Calu3 (cell line): ENCODE measurements around the gene GNLY. TPM values are rescaled to one million over a fixed set of nuclear protein-coding genes. Genes with fewer than 3 reads are reported as not detected.
A peak's percentile ranks its signal among the peaks of the same experiment; 100 is the strongest.

ENCODE experiments used
- BruUV-seq: library from RNA; stranded (reverse); fragments of 400-500 nt; replicated peaks from 2 replicates; lab custom pipeline; 2021; lab: Mats Ljungman, UMichigan
- CTCF ChIA-PET: fragments of 300-600 bp; sonication (Branson Sonifier 250); formaldehyde crosslinking; loops from one replicate; lab custom pipeline; 2022; ENCODE audit warnings: antibody characterized with exemption; lab: Charles Lee
- DNase-seq: peaks from one replicate; pipeline ENCODE4 v3.0.0; 2022
- H3K27ac Mint-ChIP-seq: one replicate; pipeline ENCODE4 v1.8.0; 2022; ENCODE audit warnings: mixed read lengths; ENCODE audit not compliant: unreplicated experiment
- H3K27me3 Mint-ChIP-seq: one replicate; pipeline ENCODE4 v1.8.0; 2022; ENCODE audit warnings: mixed read lengths; ENCODE audit not compliant: unreplicated experiment
- H3K36me3 Mint-ChIP-seq: one replicate; pipeline ENCODE4 v1.8.0; 2022; ENCODE audit warnings: mild to moderate bottlenecking, moderate library complexity, mixed read lengths; ENCODE audit not compliant: insufficient read depth, unreplicated experiment
- H3K4me1 Mint-ChIP-seq: one replicate; pipeline ENCODE4 v1.8.0; 2022; ENCODE audit warnings: mild to moderate bottlenecking, low read depth, mixed read lengths; ENCODE audit not compliant: unreplicated experiment
- H3K4me3 Mint-ChIP-seq: one replicate; pipeline ENCODE4 v1.8.0; 2022; ENCODE audit warnings: mild to moderate bottlenecking, low read depth, moderate library complexity, mixed read lengths; ENCODE audit not compliant: unreplicated experiment
- H3K9me3 Mint-ChIP-seq: one replicate; pipeline ENCODE4 v1.8.0; 2022; ENCODE audit warnings: low read depth, mixed read lengths; ENCODE audit not compliant: unreplicated experiment
- intact Hi-C: fragments of 100-400 bp; cut with micrococcal nuclease; formaldehyde crosslinking; loops from one replicate; pipeline ENCODE4 v1.10.0; 2022; ENCODE audit not compliant: unreplicated experiment
- total RNA-seq: library from RNA; stranded (reverse); gene quantifications from 2 replicates; pipeline ENCODE4 v1.2.3, GENCODE V29; 2022
- TF ChIP-seq, protein P1 (sequence below): fragments of 200-600 bp; IDR thresholded peaks from one replicate; pipeline ENCODE4 v1.8.0; 2022; ENCODE audit warnings: antibody characterized with exemption; ENCODE audit not compliant: unreplicated experiment

The GNLY gene
- total RNA-seq, 1 experiment from 2014 or later = not detected

DNA sequence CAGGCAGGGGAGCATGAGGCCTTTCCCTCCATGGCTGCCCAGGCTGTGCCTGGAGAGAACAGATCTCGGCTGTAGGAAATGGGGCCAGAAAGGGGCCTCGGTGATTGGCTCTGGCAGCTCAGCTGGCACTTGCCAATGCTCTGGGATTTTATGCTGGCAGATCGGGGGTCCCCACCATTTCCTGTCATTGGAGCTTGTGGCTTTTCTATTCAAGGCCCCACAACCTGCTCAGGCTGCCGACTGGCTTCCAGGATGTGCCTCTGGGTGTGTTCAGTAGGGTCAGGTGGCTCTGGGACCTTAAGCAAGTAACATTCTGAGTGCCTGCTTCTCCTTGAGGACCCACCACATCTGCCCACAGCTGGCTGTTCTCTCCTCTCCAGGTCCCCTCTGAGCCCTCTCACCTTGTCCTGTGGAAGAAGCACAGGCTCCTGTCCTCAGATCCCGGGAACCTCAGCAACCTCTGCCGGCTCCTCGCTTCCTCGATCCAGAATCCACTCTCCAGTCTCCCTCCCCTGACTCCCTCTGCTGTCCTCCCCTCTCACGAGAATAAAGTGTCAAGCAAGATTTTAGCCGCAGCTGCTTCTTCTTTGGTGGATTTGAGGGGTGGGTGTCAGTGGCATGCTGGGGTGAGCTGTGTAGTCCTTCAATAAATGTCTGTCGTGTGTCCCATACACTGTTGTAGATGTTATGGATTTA lies 4.2 kb downstream of the GNLY start:
- Mint-ChIP-seq H3K27ac (no peak overlapping the region), H3K27me3 (peaks cover 10% of the 10 kb centered on the region), H3K4me3 (no peak overlapping the region), H3K36me3 (peaks cover 13% of the 10 kb centered on the region), H3K9me3 (no peaks in the 10 kb centered on the region), H3K4me1 (peaks cover 21% of the 10 kb centered on the region)
- intact Hi-C loops = no loop called here
- BruUV-seq = no TSS peak
- CTCF ChIA-PET = interaction anchor here (1.1 kb wide), 1 partner anchor 61 kb away, joined by 3 read pairs; no protein-coding TSS in a partner anchor
- no peak for DNase-seq
- TF ChIP-seq, protein P1, sequence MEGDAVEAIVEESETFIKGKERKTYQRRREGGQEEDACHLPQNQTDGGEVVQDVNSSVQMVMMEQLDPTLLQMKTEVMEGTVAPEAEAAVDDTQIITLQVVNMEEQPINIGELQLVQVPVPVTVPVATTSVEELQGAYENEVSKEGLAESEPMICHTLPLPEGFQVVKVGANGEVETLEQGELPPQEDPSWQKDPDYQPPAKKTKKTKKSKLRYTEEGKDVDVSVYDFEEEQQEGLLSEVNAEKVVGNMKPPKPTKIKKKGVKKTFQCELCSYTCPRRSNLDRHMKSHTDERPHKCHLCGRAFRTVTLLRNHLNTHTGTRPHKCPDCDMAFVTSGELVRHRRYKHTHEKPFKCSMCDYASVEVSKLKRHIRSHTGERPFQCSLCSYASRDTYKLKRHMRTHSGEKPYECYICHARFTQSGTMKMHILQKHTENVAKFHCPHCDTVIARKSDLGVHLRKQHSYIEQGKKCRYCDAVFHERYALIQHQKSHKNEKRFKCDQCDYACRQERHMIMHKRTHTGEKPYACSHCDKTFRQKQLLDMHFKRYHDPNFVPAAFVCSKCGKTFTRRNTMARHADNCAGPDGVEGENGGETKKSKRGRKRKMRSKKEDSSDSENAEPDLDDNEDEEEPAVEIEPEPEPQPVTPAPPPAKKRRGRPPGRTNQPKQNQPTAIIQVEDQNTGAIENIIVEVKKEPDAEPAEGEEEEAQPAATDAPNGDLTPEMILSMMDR = no peak

DNA sequence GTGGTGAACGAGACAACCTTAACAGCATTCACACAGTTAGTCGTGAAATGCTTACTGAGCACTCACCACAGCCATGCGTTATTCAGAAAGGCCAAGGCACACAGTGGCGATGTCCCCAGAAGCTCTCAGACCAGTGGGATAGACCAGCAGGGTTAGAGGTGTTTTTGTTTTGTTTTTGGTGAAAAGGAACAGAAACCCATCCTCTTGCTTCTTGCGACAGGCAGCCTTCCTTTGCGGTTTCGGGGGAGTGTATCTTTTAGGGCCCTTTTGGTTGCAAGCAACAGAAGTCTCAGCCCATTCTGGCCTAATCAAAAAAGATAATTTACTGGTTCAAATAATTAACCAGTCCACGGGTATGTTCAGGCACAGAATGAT lies 4.7 kb downstream of the GNLY start:
- TF ChIP-seq, protein P1 = no peak
- Mint-ChIP-seq H3K27me3 (peaks cover 10% of the 10 kb centered on the region), H3K4me3 (no peak overlapping the region), H3K9me3 (no peaks in the 10 kb centered on the region), H3K36me3 (peaks cover 15% of the 10 kb centered on the region), H3K4me1 (peaks cover 27% of the 10 kb centered on the region), H3K27ac (no peak overlapping the region)
- DNase-seq = no peak
- intact Hi-C loops = no loop called here
- no TSS peak for BruUV-seq
- CTCF ChIA-PET = no interaction called here

DNA sequence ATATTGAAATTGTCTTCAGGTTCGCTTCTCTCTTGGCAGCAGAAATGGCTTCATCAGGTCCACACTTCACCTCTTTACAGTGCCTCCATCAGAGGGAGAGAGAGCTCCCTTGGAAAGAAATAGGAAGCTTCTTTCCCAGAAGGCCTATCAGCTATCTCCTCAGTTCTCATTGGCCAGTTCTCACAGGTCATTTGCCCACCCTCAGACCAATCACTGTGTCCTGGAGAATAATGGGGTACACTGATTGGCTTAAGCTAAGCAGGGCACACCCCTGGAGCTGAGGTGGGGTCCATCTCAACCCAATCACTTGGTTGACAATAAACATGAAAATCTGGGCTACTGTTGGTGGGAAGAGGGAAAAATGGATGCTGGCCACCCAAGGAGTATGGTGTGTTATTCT lies 5.2 kb downstream of the GNLY start:
- no TSS peak for BruUV-seq
- no peak overlapping the region for H3K27ac Mint-ChIP-seq
- no peak for DNase-seq
- no peak overlapping the region for H3K4me3 Mint-ChIP-seq
- peaks cover 15% of the 10 kb centered on the region for H3K36me3 Mint-ChIP-seq
- peaks cover 10% of the 10 kb centered on the region for H3K27me3 Mint-ChIP-seq
- TF ChIP-seq, protein P1 = no peak
- no peaks in the 10 kb centered on the region for H3K9me3 Mint-ChIP-seq
- intact Hi-C loops = no loop called here
- peaks cover 31% of the 10 kb centered on the region for H3K4me1 Mint-ChIP-seq
- CTCF ChIA-PET = no interaction called here

DNA sequence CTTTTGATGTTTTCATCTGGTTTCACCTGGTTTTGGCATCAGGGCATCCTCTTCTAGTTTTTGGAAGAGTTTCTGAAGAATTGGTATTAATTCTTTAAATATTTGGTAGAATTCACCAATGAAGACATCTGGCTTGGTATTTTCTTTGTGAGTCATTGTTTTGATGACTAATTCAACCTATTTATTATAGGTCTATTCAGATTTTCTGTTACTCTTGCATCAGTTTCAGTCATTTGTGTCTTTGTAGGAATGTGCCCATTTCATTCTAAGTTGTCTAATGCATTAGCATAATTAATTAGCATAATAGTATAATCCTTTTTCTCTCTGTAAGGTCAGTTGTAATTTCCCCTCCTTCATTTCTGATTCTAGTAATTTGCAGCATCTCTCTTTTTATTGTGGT lies 8.0 kb downstream of the GNLY start:
- H3K9me3 Mint-ChIP-seq = peaks cover 3% of the 10 kb centered on the region
- no peak for DNase-seq
- peaks cover 15% of the 10 kb centered on the region for H3K36me3 Mint-ChIP-seq
- intact Hi-C loops = no loop called here
- TF ChIP-seq, protein P1 = no peak
- no TSS peak for BruUV-seq
- peaks cover 10% of the 10 kb centered on the region for H3K27me3 Mint-ChIP-seq
- no peak overlapping the region for H3K4me3 Mint-ChIP-seq
- peaks cover 51% of the 10 kb centered on the region for H3K4me1 Mint-ChIP-seq
- peak overlapping the region; percentile 72 for H3K27ac Mint-ChIP-seq
- CTCF ChIA-PET = no interaction called here
